ENCODE data around the gene USP24.

Gene USP24

DNA sequence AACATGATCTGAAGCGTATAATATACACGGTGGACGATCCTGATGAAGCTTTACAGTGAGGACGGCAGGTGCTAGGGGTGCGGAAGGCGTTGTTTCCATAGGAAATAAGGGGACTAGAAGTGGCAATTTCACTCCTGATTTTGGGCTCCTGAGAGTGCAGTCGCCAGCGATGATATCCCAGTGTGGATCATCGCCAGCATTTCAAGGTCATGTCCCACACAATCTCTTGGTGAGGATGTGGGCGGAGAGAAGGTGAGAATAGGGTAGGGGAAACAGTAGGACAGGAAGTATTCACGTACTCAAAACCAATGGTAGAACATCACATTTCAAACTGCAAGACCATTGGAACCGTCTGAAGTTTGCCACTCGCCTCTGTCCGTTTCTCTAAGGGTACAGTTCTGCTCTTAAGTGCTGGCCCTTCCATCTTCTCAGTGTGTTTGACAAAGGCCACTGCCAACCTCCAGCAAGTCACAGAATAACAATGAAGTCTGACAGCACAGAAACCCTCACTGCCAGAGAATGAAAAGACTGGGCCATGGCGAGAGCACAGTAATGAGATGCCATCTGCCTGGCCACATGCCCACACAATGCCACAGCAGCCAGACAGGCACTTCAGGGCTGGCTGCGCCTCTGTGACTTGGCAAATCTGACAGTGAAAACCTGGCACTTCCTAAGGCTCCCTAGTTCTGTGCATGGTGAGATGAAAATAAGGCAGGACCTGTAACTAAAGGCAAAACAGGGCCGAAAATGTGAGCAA lies 148.0 kb downstream of the USP24 start:
- DNase-seq (ENCODE audit: low read depth) = no peak

DNA sequence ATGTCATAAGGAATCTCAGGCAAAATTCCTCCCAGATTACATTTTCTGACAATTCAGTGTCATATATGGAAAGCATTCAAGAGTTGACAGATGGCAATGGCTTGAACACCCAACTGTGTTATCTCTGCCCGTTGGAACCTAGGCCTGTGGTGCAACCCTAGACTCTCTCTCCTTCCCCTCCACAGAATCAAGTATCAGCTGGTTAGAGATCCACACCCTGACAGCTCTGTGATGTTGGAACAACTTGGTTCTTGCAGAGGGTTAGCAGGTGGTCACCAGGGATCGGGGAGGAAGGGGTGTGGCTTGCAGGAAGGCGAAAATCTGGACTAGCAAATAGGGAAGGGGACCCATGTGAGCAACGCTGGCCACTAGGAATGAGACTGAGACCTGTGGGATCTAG lies 149.5 kb downstream of the USP24 start:
- DNase-seq (ENCODE audit: low read depth) = no peak

- no peak for DNase-seq (ENCODE audit: low read depth)
Measured at GRCh38 chr1:55064861-55065263, 150.3 kb downstream of the USP24 start.

GRCh38 chr1:55064071-55064581 lies 151.0 kb downstream of the USP24 start:
- DNase-seq (ENCODE audit: low read depth) = no peak

GRCh38 chr1:55063577-55063942 lies 151.6 kb downstream of the USP24 start:
- DNase-seq (ENCODE audit: low read depth) = no peak

GRCh38 chr1:55062801-55063576 lies 152.2 kb downstream of the USP24 start:
- DNase-seq (ENCODE audit: low read depth) = no peak

DNA sequence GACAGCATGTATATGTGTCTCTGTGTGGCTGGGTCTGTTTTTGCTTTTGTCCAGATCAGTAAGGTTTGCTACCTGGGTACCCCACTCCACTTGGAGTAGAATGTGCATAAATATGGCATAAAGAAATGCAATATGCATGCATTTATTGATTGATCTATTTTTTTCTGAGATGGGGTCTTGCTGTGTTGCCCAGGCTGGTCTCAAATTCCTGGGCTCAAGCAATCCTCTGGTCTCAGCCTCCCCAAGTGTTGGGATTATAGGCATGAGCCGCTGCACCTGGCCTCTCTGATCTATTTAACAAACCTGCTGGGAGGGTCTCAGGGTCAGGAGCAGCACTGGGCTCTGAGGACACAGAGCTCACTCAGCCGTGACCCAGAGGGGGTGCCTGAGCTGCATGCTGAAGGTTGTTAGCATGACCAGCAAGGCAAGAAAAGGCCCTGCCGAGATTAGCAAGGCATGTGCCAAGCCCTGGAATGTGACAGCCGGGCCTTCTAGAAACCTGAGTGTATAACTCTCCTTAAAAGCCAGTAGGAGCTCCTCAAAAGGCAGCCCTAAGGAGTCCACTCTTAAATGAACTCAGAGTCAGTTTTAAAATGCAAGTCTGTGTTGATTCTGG lies 153.3 kb downstream of the USP24 start:
- no peak for DNase-seq (ENCODE audit: low read depth)

- DNase-seq (ENCODE audit: low read depth) = no peak
Measured at GRCh38 chr1:55061000-55061705, 154.0 kb downstream of the USP24 start.

DNA sequence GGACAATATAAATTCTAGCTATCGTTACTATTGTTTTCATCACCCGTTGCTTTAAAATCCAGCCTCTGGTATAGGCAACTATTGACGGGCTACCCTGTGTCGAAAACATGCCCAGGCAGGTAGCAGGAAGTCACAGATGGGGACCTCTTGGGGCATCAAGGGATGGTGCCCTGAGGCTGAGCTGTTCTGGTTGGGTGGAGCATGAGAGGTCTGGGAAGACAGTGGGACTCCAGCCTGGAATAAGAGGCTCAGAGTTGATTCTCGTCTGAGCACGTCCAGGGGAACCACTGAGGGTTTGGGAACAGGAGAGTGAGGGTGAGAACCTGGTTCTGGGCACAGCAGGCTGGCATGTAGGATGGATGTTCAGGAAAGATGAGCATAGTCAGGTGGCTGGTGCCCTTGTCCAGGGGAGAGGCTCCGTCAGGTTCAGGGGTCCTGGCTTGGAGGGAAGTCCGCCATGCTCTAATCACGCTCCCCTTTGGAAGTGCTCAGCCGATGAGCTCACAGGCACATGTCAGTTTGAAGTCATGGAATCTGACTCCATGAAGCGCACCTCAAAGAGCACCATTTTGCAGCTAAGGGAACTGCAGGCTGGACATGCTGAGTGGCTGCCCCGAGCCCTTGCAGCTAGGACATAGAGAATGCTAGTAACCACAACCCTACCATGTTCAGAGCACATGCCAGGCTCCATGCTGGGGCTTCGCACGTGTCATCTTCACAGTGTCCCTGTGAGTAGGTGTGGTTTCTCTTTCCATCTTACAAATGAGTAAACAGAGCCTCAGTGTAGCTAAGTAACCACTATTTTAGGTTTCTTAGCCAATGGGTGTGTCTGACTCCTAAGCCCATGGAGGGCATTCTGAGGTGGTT lies 154.8 kb downstream of the USP24 start:
- DNase-seq (ENCODE audit: low read depth) = no peak

- no peak for DNase-seq (ENCODE audit: low read depth)
Measured at GRCh38 chr1:55059302-55060132, 155.6 kb downstream of the USP24 start.

- no peak for DNase-seq (ENCODE audit: low read depth)
Measured at GRCh38 chr1:55057956-55058298, 157.2 kb downstream of the USP24 start.

DNA sequence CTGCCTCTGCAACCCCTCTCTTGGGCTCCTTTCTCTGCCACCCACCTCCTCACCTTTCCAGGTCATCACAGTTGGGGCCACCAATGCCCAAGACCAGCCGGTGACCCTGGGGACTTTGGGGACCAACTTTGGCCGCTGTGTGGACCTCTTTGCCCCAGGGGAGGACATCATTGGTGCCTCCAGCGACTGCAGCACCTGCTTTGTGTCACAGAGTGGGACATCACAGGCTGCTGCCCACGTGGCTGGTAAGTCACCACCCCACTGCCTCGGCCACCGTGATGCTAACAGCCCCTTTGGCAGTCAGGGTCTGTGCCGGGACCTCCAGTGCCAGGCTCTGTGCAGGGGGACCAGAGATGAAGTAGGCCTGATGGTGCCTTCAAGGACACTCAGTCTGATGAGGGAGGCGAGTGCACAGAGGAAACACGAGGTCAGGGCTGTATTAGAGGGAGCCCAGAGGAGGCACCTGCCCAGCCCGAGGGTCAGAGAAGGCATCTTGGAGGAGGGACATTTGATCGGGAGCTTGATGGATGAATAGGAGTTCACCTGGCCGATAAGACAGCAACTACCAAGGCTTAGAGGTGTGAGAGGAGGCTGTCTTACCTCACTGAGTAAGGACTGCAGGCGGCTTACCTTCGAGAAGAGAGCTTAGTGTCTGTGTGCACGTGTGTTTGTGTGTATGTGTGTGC lies 157.8 kb downstream of the USP24 start:
- DNase-seq (ENCODE audit: low read depth) = no peak

DNA sequence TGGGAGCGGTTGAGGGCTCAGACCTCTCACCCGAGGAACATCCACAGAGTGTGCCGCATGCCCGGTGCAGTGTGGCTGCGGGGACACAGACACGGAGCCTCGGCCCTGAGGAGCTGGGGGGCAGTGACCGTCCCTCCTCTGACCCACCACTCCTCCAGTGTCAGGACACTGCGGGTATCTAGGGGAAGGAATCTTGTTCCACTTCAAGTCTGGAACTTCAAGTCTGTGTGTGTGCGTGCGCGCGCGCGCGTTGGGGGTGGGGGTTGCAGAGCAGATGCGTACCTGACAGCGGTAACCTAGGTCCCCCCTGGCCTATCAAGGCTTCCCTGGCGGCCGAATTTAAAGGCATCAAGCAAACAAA lies 158.6 kb downstream of the USP24 start:
- no peak for DNase-seq (ENCODE audit: low read depth)

- DNase-seq (ENCODE audit: low read depth) = no peak
Measured at GRCh38 chr1:55055951-55056631, 159.1 kb downstream of the USP24 start.

GRCh38 chr1:55055084-55055882 lies 159.9 kb downstream of the USP24 start:
- DNase-seq (ENCODE audit: low read depth) = no peak

DNA sequence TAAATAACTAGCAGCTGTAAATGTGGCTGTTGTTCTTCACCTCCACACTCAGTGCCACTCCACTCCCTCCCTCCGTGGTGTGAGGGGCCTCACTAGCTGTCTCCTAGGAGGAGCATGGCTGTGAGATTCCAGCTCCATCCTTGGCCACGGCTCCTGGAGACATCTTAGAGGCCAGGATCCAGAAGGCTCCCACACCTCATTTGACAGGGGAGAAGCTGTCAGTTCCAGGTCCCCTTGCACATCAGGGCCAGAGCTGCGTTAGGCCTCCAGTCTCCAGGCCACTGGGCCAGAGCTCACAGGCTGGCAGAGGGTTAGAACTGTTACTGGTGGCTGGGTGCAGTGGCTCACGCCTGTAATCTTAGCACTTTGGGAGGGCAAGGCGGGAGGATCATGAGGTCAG lies 160.8 kb downstream of the USP24 start:
- no peak for DNase-seq (ENCODE audit: low read depth)

DNA sequence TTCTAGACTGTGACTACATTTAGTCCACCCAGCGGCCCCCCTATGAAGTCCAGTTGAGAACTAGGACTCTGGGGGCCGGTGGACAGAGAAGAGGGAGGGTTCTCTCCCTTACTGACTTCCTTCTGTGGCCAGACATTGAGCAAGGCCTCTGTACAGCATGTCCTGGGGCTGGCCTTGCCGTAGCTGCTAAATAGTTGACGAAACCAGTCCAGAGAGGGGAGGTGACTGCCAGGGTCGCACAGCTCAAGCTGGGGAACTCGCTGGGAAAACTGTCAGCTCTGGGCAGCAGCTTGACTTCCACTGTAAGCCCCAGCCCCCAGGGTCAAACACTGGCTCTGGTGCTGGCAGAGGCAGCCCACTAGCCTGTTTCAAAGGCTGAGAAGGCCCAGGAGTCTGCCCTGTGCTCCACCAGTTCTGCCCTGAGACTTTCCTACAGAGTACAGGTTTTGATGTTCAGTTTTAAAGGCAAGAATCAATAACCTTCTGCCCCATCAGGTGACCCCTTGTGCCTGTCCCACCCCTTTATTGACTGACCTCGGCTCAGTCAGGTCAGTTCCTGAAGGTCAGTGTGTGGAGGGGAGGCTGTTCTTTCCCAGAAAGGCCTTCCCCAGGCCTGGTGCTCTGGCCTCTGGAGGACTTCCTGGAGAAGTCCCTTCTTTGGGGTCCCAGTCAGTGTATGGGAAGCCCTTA lies 161.8 kb downstream of the USP24 start:
- DNase-seq (ENCODE audit: low read depth) = no peak

Data from T-helper 22 cell (primary cell).